Neutrophil (primary cell): ENCODE results near the gene SYTL1.
A peak's percentile ranks its signal among the peaks of the same experiment; 100 is the strongest.

Experiments
- H3K27ac ChIP-seq: fragments of 200-600 bp; sonication (generic); 2 replicates; pipeline ENCODE4 v1.5.1; 2016; ENCODE audit warnings: mild to moderate bottlenecking, moderate library complexity
- H3K27me3 ChIP-seq: fragments of 200-600 bp; sonication (generic); 2 replicates; pipeline ENCODE4 v1.6.0; 2016; ENCODE audit warnings: mild to moderate bottlenecking
- H3K36me3 ChIP-seq: fragments of 200-600 bp; sonication (generic); 2 replicates; pipeline ENCODE4 v1.5.1; 2017
- H3K4me1 ChIP-seq, 2 experiments: fragments of 200-600 bp in 1 of 2; sonication (generic) in 1 of 2; 1 replicate in 1 of 2; 2 replicates in 1 of 2; pipeline versions ENCODE4 v1.5.1 to v1.6.1; 2013 to 2016; ENCODE audit warnings: low read depth in 1 of 2, low read length in 1 of 2, mild to moderate bottlenecking in 1 of 2, moderate library complexity in 1 of 2; ENCODE audit not compliant: control insufficient read depth in 1 of 2, insufficient read depth in 1 of 2
- H3K4me3 ChIP-seq, 2 experiments: fragments of 200-600 bp in 1 of 2; sonication (generic) in 1 of 2; 1 replicate in 1 of 2; 2 replicates in 1 of 2; pipeline ENCODE4 v1.5.1; 2013 to 2016; ENCODE audit warnings: low read depth in 1 of 2, low read length in 1 of 2, mild to moderate bottlenecking in 1 of 2, moderate library complexity in 1 of 2
- H3K9me3 ChIP-seq: fragments of 200-600 bp; sonication (generic); 2 replicates; pipeline ENCODE4 v1.5.1; 2016
- CTCF ChIP-seq: fragments of 200-600 bp; sonication (generic); IDR thresholded peaks from 2 replicates; pipeline ENCODE4 v1.5.1; 2016; ENCODE audit warnings: antibody characterized with exemption

The SYTL1 gene

GRCh38 chr1:27355683-27356082 lies 13.9 kb downstream of the SYTL1 start:
- H3K27ac ChIP-seq = no peak overlapping the region
- H3K9me3 ChIP-seq = no peaks in the 10 kb centered on the region
- H3K4me3 ChIP-seq = no peak overlapping the region
- H3K27me3 ChIP-seq = peaks cover 23% of the 10 kb centered on the region
- peaks cover 38% of the 10 kb centered on the region for H3K36me3 ChIP-seq
- peaks cover 23 to 35% of the 10 kb centered on the region in 2 experiments for H3K4me1 ChIP-seq
- TF ChIP-seq CTCF = no peak

- H3K27ac ChIP-seq = peak overlapping the region; percentile 73
- no peak for TF ChIP-seq CTCF
- H3K4me1 ChIP-seq = peaks cover 29 to 40% of the 10 kb centered on the region in 2 experiments
- H3K36me3 ChIP-seq = peaks cover 32% of the 10 kb centered on the region
- no peak overlapping the region for H3K4me3 ChIP-seq
- H3K27me3 ChIP-seq = peaks cover 29% of the 10 kb centered on the region
- H3K9me3 ChIP-seq = no peaks in the 10 kb centered on the region
These were observed 14.4 kb downstream of the SYTL1 start for GRCh38 chr1:27356277-27356618.

DNA sequence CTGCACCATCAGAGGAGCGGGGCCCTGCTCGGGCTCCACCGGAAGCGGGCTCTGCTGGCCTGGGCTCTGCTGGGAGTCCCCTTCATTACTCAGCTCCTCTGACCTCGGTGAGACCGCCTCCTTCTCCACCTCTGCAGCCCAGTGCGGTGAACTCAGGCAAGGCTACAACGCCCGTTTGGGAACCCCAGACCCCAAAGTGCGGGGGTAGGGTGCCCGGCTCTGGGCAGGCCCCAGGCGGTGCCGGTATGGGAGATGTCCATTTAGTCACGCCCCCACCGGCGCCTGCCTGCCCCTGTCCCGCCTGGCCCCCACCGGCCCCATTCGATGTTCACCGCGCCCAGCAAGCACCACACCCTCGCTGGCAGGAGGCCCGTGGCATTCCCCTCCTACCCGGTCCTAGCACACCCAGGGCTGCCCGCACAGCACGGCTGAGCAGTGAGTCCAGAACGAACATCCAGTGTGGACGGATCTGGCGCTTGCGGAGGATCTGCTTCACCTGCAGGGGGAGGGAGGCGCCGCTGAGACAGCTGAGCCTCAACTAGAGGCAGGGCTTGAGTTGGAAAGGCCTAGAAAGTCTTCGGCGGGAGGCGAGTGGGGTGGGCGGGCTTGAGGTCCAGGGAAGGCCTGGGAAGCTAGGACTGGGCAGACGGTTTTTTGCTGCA lies 14.9 kb downstream of the SYTL1 start:
- H3K27ac ChIP-seq = peak overlapping the region; percentile 73

GRCh38 chr1:27357281-27358037 lies 15.6 kb downstream of the SYTL1 start:
- peak overlapping the region; percentile 49 to 70 for H3K4me3 ChIP-seq

More for the DNA sequence above, 14.9 kb downstream of the SYTL1 start:
- no peak for TF ChIP-seq CTCF
- H3K9me3 ChIP-seq = no peaks in the 10 kb centered on the region
- H3K4me1 ChIP-seq = peaks cover 29 to 40% of the 10 kb centered on the region in 2 experiments
- H3K36me3 ChIP-seq = peaks cover 27% of the 10 kb centered on the region
- H3K4me3 ChIP-seq = peak overlapping the region; percentile 49 to 70
- H3K27me3 ChIP-seq = peaks cover 34% of the 10 kb centered on the region

More at GRCh38 chr1:27357281-27358037, 15.6 kb downstream of the SYTL1 start:
- no peaks in the 10 kb centered on the region for H3K9me3 ChIP-seq
- peaks cover 23% of the 10 kb centered on the region for H3K36me3 ChIP-seq
- TF ChIP-seq CTCF = peak; percentile 95
- peaks cover 29 to 40% of the 10 kb centered on the region in 2 experiments for H3K4me1 ChIP-seq
- peak overlapping the region; percentile 73 for H3K27ac ChIP-seq
- H3K27me3 ChIP-seq = peaks cover 36% of the 10 kb centered on the region
